Activated CD4-positive, alpha-beta T cell treated with anti-CD3 and anti-CD28 coated beads, Interleukin-2, amount 50 U/mL, for 16 hours (primary cell): ENCODE measurements around the gene IGSF5.
"Not testable (repeated sequence)": the region's sequence is repeated elsewhere in the genome, so short reads cannot be mapped to it uniquely, and the experiment has no call there.

Experiments
- DNase-seq: peaks from one replicate; pipeline ENCODE4 v3.0.0-alpha.2; 2020

The IGSF5 gene

GRCh38 chr21:39744883-39745282 lies at the start of gene IGSF5:
TSS of gene IGSF5 (plus strand) at chr21:39745183. CDS start at chr21:39745510, 327 bp downstream.
- not testable (repeated sequence) for DNase-seq

GRCh38 chr21:39696196-39696595 lies 48.8 kb upstream of the IGSF5 start:
- DNase-seq, result no peak

GRCh38 chr21:39696618-39697017 lies 48.4 kb upstream of the IGSF5 start:
- DNase-seq, result no peak

GRCh38 chr21:39700318-39700717 lies 44.7 kb upstream of the IGSF5 start:
- no peak for DNase-seq

DNA sequence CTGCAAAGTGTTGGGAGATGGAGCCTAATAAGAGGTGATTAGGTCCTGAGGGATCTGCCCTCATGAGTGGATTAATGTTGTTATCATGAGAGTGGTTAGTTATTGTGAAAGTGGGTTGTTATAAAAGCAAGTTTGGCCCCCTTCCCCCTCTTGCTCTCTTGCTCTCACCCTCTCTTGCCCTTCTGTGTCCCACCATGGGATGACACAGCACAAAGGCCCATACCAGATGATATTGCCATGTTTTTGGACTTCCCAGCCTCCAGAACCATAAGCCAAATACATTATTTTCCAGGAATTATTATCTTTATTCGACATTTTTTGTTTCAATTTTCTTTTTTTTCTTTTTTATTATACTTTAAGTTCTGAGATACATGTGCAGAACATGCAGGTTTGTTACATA lies 41.4 kb upstream of the IGSF5 start:
- DNase-seq, result no peak

- DNase-seq, result no peak
Measured at GRCh38 chr21:39705849-39706248, 39.1 kb upstream of the IGSF5 start.

- DNase-seq, result no peak
Measured at GRCh38 chr21:39707316-39707715, 37.7 kb upstream of the IGSF5 start.

DNA sequence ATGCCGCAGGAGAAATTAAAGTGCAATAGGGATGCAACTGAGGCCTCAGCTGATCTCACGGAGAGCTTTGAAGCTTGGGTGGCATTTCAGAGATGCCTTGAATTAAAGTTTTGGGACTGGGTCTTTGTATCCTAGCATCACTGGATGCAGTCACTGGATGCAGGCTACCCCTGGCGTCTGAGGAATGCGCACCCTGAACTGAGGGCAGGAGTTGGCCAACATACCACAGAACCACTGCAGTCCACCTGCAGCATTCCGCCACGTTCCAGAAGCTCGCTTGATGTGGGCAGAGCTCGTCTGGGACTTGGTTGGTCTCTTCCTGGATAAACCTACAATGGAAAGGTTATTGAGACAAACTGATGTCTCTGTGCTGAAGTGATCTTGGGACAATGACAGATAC lies 34.1 kb upstream of the IGSF5 start:
- DNase-seq, result no peak

DNA sequence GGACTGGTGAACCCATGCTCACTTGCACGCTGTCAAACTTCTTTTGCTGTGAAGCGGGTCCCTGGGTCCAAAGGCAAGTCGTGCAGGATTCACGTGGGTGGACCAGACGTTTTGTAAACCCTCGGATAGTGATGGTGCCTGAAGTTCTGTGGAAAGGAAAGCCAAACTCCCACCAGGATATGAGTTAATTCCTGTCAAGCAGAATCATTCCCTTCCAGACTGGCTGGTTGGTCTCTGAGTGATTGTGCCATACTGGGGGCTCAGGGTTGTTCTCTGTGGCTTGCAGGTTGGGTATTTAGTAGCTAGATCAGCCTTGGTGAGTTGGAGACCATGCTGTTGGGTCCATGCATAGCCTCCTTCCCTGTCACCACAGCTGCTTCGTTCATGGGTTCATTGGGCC lies 32.7 kb upstream of the IGSF5 start:
- no peak for DNase-seq

GRCh38 chr21:39712976-39713375 lies 32.0 kb upstream of the IGSF5 start:
- no peak for DNase-seq

DNA sequence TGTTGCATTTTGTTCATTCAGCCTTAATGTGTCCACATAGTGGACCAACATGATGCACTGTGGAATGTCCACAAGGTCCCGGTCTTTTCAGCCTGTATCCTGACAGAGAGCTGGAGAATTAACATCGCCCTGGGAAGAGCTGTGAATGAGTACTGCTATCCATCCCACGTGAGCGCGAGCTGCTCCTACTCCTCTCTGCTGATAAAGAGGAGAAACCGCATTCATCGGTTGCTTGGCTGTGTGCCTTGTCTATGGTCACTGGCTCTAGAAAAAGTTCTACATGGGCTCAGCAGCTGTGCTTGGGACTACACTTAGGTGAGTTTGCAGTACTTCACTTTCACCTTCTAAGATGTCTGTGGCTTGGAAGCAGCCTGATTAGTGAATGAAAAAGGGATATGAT lies 31.1 kb upstream of the IGSF5 start:
- DNase-seq, result no peak

GRCh38 chr21:39714331-39714730 lies 30.7 kb upstream of the IGSF5 start:
- no peak for DNase-seq

- peak; percentile 37 for DNase-seq
Measured at GRCh38 chr21:39715804-39716397, 29.1 kb upstream of the IGSF5 start.

GRCh38 chr21:39720126-39720778 lies 24.7 kb upstream of the IGSF5 start:
- no peak for DNase-seq

- DNase-seq, result no peak
Measured at GRCh38 chr21:39721885-39722284, 23.1 kb upstream of the IGSF5 start.

GRCh38 chr21:39724944-39725343 lies 20.0 kb upstream of the IGSF5 start:
- no peak for DNase-seq

DNA sequence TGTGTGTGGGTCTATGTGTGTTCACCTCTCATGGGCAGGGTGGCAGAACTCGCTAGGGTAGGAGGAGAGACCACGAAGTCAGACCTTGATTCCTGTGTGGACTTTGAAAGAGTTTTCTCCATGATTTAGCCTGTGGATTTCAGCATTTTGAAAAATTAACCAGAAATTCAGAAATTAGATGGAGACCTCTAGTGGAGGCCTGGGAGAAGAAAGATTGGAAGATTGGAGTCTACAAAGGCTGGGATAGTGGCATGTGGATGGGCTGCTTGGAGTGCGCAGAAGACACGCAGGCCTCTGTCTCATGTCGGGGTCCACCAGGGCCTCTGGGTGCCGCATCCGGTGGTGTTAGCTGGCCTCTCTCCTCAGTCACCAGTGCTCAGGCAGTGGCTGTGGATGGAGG lies 18.9 kb upstream of the IGSF5 start:
- no peak for DNase-seq

DNA sequence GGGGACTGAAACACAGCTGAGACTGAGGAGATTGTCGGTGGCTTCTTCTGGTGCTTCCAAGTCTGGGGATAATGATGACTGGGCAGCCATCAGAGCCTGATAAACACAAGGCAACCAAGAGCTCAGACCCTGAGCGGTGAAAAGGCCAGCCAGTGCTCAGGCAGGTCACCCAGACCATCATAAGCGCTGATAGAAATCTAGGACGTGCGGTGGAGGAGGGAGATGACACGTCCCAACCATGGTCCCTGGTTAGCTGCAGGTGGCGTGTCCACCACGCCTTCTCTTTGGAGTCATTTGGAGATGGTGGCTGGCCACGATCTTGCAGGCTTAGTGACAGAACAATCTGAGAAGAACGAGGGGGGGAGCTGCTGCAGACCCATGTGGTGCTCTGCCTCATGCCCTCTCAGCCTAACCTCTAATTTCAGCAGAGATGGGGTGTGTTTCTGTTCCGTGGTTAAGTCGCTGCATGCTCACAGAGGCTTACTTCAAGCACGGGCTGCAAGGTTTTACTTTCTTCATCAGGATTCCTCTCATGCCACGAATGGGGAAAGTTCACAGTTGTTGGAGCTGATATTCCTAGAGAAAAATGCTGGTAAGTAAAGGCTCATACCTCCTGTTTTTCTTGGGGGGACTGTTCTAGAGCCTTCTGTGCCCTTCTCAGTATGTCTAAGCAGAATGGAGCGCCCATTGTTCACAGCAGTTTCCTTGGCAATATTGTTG lies 17.4 kb upstream of the IGSF5 start:
- DNase-seq, result no peak

DNA sequence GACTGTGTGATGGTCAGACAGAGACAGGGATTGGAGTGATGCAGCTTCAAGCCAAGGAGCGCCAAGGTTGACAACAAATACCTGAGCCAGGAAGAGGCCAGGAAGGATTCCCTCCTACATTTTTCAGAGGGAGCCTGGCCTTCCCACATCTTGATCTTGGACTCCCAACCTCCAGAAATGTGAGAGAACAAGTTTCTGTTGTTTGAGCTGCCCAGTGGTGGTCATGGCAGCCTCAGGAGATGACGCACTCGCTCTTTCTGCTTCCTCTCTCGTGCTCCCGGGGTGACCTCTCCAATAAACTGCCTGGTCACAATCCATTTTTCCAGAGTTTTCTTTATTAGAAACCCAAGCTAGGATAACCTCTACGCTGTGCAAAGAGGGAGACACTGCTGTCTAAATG lies 16.6 kb upstream of the IGSF5 start:
- DNase-seq, result no peak

GRCh38 chr21:39730418-39731157 lies 14.4 kb upstream of the IGSF5 start:
- DNase-seq, result no peak

DNA sequence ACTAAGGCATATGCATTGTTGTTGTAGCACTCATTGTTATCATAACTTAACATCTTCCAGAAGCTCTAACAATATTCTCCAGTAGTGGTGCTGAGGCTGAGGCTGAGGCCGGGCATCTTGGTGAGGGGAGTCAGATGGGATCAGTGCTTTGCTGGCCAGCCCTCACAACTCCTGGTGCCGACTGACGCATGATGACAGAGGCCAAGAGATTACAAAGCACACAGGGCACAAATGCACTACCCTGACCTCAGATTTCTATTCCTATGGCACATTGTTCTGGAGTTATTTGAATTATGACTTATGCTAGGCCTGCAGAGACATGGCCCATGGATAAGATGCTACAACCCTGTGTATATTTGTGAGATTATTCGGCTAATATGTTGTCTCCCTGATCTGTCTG lies 8.3 kb upstream of the IGSF5 start:
- DNase-seq, result no peak

GRCh38 chr21:39737376-39738000 lies 7.5 kb upstream of the IGSF5 start:
- DNase-seq, result no peak

- no peak for DNase-seq
Measured at GRCh38 chr21:39738566-39738965, 6.4 kb upstream of the IGSF5 start.
